HS-5 (cell line): ENCODE results near the gene DNAI4.
"Not testable (repeated sequence)": the region's sequence is repeated elsewhere in the genome, so short reads cannot be mapped to it uniquely, and the experiment has no call there.

ENCODE experiments used
- DNase-seq: peaks from one replicate; pipeline ENCODE4 v3.0.0-alpha.2; 2012; ENCODE audit warnings: low read depth

DNAI4 gene

GRCh38 chr1:66924756-66925557 lies at the start of gene DNAI4, which contains the start of gene MIER1:
Gene DNAI4, minus strand, starts transcription at chr1:66924856. Its CDS starts 25 bp downstream, at chr1:66924831.
Gene MIER1, plus strand, starts transcription at chr1:66924990. Its CDS starts 39 bp downstream, at chr1:66925029.
- DNase-seq, result peak; percentile 93

GRCh38 chr1:66968574-66968973 lies 43.9 kb upstream of the DNAI4 start:
- DNase-seq, result no peak

- DNase-seq, result not testable (repeated sequence)
Observed at GRCh38 chr1:66966188-66966873, 41.7 kb upstream of the DNAI4 start.

GRCh38 chr1:66957938-66958337 lies 33.3 kb upstream of the DNAI4 start:
- no peak for DNase-seq

- no peak for DNase-seq
Observed at GRCh38 chr1:66954208-66954607, 29.6 kb upstream of the DNAI4 start.

GRCh38 chr1:66951513-66951912 lies 26.9 kb upstream of the DNAI4 start:
- DNase-seq, result peak; percentile 67

- DNase-seq, result no peak
Observed at GRCh38 chr1:66947267-66947666, 22.6 kb upstream of the DNAI4 start.

GRCh38 chr1:66945316-66945715 lies 20.7 kb upstream of the DNAI4 start:
- no peak for DNase-seq

- DNase-seq, result peak; percentile 78
Observed at GRCh38 chr1:66944330-66945274, 19.9 kb upstream of the DNAI4 start.

- DNase-seq, result no peak
Observed at GRCh38 chr1:66943361-66943969, 18.8 kb upstream of the DNAI4 start.

- DNase-seq, result no peak
Observed at GRCh38 chr1:66940981-66941380, 16.3 kb upstream of the DNAI4 start.

GRCh38 chr1:66938613-66939012 lies 14.0 kb upstream of the DNAI4 start:
- DNase-seq, result peak; percentile 62

GRCh38 chr1:66937529-66938234 lies 13.0 kb upstream of the DNAI4 start:
- DNase-seq, result no peak

- no peak for DNase-seq
Observed at GRCh38 chr1:66933887-66934700, 9.4 kb upstream of the DNAI4 start.

- no peak for DNase-seq
Observed at GRCh38 chr1:66932291-66932690, 7.6 kb upstream of the DNAI4 start.

GRCh38 chr1:66931590-66931989 lies 6.9 kb upstream of the DNAI4 start:
- no peak for DNase-seq

GRCh38 chr1:66930823-66931174 lies 6.1 kb upstream of the DNAI4 start:
- no peak for DNase-seq

GRCh38 chr1:66929999-66930822 lies 5.6 kb upstream of the DNAI4 start:
- DNase-seq, result peak; percentile 74

- no peak for DNase-seq
Observed at GRCh38 chr1:66929691-66929998, 5.0 kb upstream of the DNAI4 start.
